ENCODE results near the gene SYT1.

The SYT1 gene

DNA sequence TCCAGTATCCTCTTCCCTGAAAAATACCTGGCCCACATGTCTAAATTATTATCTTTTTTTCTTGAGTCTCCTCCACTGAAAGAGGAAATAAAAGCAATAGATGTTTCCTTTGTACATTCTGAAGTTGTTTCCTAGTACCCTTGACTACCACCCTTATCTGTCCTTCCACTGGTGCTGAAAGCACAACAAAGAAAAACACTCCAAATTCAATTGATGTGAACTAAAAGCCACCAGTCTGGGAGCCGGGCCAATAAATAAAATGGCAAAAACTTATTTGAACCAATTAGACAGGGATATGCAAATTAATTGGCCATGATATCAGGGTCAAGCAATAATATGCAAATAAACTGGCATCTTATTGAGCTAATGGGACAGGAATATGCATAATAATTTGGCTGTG, 495.7 kb downstream of the SYT1 start:
- no peaks in the 10 kb centered on the region for H3K9me3 Mint-ChIP-seq
- ATAC-seq (replicated peaks) = no peak
- H3K4me3 Mint-ChIP-seq = no peak overlapping the region
- H3K4me1 Mint-ChIP-seq = peaks cover 0 to 2% of the 10 kb centered on the region in 2 donors
- H3K27ac Mint-ChIP-seq = no peak overlapping the region
- H3K36me3 Mint-ChIP-seq = no peaks in the 10 kb centered on the region
- DNase-seq = no peak
- H3K27me3 Mint-ChIP-seq = peaks cover 0 to 4% of the 10 kb centered on the region in 2 donors

DNA sequence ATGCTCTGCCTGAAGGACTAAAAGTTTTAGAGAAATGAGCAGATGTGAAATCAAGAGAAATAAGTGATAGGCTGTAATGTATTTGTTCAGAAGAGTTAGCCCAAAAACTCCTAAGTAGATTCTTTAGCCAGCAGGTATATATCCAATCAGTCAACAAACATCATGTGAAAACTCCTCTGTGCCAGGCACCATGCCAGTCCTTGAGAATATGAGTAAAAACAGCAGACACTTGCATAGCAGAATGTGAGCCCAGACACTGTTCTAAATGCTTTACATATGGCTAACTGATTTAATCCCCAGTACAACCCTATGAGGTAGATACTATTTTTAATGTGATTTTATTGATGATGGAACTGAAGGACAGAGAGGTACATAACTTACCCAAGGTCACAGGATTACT, 496.4 kb downstream of the SYT1 start:
- Mint-ChIP-seq H3K36me3 (no peaks in the 10 kb centered on the region), H3K27me3 (peaks cover 0 to 4% of the 10 kb centered on the region in 2 donors), H3K4me3 (no peak overlapping the region), H3K4me1 (peaks cover 0 to 2% of the 10 kb centered on the region in 2 donors), H3K9me3 (no peaks in the 10 kb centered on the region), H3K27ac (no peak overlapping the region)
- DNase-seq (no peak), ATAC-seq (replicated peaks) (no peak)

DNA sequence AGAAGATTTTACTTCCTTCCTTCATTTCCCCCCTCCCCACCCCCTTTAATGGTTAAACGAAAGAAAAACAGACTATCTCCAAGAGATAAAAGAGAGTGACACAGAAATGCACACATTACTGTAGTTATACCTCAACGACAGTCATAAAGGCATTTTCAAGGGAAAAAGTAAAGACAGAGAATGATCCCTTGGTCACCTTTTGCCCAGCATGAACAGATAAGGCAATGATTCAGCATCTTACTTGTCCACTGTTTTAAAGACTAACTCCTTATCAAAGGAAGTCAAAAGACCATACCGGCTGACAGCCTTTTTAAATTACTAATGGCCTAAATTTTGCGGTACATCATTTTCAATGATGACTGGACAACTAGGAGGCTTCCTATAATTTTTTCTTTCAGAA, 499.6 kb downstream of the SYT1 start:
- Mint-ChIP-seq H3K36me3 (no peaks in the 10 kb centered on the region), H3K27ac (no peak overlapping the region), H3K4me1 (peaks cover 0 to 1% of the 10 kb centered on the region in 2 donors), H3K4me3 (no peak overlapping the region), H3K9me3 (no peaks in the 10 kb centered on the region), H3K27me3 (peaks cover 0 to 2% of the 10 kb centered on the region in 2 donors)
- ATAC-seq (replicated peaks) (no peak), DNase-seq (no peak)

DNA sequence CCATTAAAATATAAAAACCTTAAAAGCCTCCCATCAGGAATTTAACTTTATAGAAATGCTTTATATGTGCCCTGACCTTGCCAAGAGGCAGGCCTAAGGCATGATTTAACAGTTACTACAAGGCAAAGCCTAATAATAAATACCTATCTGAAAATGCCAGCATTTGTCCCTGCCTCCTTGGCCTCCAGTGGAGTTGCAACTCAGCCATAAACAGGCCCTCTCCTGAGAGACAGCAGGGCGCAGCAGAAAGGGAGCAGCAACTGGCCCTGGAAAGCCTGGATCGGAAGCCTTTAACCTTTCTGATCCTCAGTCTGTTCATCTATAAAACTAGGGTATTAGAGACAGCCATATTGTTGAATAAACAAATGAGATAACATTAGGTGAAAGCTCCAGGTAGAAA, 501.8 kb downstream of the SYT1 start:
- H3K36me3 Mint-ChIP-seq = no peaks in the 10 kb centered on the region
- ATAC-seq (replicated peaks) = no peak
- H3K27ac Mint-ChIP-seq = no peak overlapping the region
- no peaks in the 10 kb centered on the region for H3K27me3 Mint-ChIP-seq
- no peaks in the 10 kb centered on the region for H3K9me3 Mint-ChIP-seq
- no peak for DNase-seq
- no peak overlapping the region for H3K4me3 Mint-ChIP-seq
- H3K4me1 Mint-ChIP-seq = no peaks in the 10 kb centered on the region

DNA sequence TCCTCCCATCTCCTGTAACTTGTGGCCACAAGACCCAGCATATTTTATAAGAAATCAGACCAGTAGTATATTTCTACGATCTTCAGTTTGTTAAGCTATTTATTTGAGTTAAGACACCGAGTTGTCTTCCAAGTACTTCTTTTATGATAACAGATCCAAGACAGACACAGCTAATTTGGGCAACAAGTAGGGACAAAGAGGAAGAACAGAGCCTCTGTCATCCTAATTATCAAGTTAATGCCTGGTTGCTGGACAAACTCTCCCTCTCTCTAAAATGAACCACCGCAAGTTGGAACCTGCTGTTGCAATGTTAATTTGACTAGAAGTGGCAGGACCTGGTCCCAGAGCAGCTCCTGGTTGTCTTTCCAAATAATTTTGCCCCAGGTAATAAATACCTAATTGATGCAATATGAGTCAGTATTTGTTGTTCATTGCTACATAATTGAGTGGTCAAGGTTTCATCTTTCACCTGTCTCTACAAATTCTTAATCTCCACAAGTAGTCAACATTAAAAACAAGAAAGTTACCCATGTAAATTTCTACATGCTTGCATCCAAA, 502.5 kb downstream of the SYT1 start:
- Mint-ChIP-seq H3K27ac (no peak overlapping the region), H3K4me3 (no peak overlapping the region), H3K9me3 (no peaks in the 10 kb centered on the region), H3K4me1 (no peaks in the 10 kb centered on the region), H3K27me3 (no peaks in the 10 kb centered on the region), H3K36me3 (no peaks in the 10 kb centered on the region)
- DNase-seq (no peak), ATAC-seq (replicated peaks) (no peak)

DNA sequence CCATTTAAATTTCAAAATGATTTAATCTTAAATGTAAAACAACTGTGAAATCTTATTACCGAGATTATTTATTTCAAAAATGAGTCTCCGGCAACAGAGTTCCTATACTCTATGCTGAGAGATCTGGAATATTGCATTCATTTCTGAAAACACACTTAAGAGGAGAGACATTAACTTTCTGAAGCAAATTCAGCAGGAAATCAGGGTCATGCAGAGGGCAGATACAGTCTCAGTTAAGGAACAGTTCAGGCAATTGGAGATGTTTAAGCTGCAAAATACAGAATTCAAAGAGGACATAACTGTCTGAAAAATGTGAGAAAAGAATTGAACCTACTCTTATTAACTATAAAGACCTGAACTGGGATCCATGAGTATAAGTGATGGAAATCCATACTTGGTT, 505.4 kb downstream of the SYT1 start:
- ATAC-seq (replicated peaks) (no peak), DNase-seq (no peak)
- H3K4me1 Mint-ChIP-seq = no peaks in the 10 kb centered on the region
- H3K9me3 Mint-ChIP-seq = no peaks in the 10 kb centered on the region
- H3K27me3 Mint-ChIP-seq = no peaks in the 10 kb centered on the region
- H3K4me3 Mint-ChIP-seq = no peak overlapping the region
- H3K36me3 Mint-ChIP-seq = no peaks in the 10 kb centered on the region
- H3K27ac Mint-ChIP-seq = no peak overlapping the region

DNA sequence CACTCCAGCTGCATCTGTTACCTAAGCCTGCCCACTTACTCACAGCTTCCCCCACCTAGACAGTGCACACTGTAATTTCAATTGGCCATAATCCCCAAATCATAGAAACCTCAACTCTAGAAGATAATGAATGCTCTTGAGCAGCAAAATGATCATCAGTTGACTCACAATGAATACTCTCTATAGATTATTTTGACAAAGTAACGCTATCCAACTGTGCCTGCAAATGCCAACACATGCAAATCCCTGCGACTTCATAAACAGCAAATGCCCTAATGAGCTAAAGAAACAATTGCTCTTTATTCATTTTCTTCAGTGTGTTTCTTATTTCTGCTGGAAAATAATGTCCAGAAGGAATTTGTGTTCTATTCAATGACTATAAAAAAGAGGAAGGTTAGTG, 506.7 kb downstream of the SYT1 start:
- Mint-ChIP-seq H3K9me3 (no peaks in the 10 kb centered on the region), H3K4me3 (no peak overlapping the region), H3K4me1 (no peaks in the 10 kb centered on the region), H3K27ac (no peak overlapping the region), H3K36me3 (no peaks in the 10 kb centered on the region), H3K27me3 (no peaks in the 10 kb centered on the region)
- DNase-seq (no peak), ATAC-seq (replicated peaks) (no peak)

DNA sequence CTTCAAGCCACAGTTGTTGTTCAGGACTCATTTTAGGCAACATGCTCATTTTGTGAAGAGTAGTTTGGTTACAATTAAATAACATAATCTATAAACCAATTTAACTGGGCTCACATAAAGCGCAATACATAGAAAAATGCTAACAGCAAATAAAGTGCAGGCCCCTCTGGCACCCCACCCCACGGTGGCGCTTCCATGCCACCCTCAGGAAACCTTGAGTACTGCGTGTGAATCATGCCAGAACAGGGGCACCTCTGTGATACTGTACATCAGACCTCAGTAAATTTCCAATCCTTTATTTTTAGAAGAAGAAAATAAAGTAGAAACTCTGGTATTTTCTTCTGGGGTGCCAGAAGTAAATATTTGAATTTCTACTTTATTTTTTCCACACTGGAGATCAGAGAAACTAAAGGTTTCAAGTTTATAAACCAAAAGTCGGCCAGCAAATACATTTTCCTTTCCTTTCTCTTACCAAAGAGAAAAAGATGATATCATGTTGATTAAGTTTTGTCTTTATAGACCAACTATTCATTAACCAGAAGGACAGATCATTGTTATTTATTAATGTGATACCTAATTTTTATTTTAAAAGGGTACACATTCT, 509.4 kb downstream of the SYT1 start:
- Mint-ChIP-seq H3K36me3 (no peaks in the 10 kb centered on the region), H3K9me3 (no peaks in the 10 kb centered on the region), H3K27me3 (no peaks in the 10 kb centered on the region), H3K4me3 (no peak overlapping the region), H3K4me1 (no peaks in the 10 kb centered on the region), H3K27ac (no peak overlapping the region)
- DNase-seq = peak; percentile 6
- ATAC-seq (replicated peaks) = peak; percentile 74 to 80

DNA sequence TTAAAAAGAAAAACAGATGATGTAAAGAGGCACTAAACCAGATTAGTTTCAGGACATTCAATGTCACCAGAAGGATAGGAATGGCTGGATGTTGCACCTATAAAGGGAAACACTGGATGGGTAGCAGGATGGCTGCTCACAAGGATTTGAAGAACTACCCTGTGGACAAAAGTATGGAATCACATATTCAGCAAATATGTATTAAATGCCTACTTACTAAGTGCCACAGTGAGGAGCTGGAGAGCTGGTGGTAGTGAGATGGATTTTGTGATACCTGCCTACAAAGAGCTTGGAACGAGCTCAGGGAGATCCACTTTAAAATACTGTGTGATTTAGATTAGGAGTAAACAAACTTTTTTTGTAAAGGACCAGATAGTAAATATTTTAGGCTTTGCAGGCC, 510.0 kb downstream of the SYT1 start:
- no peak overlapping the region for H3K27ac Mint-ChIP-seq
- no peaks in the 10 kb centered on the region for H3K27me3 Mint-ChIP-seq
- no peaks in the 10 kb centered on the region for H3K9me3 Mint-ChIP-seq
- ATAC-seq (replicated peaks) (no peak), DNase-seq (no peak)
- no peaks in the 10 kb centered on the region for H3K4me1 Mint-ChIP-seq
- H3K4me3 Mint-ChIP-seq = no peak overlapping the region
- H3K36me3 Mint-ChIP-seq = no peaks in the 10 kb centered on the region

DNA sequence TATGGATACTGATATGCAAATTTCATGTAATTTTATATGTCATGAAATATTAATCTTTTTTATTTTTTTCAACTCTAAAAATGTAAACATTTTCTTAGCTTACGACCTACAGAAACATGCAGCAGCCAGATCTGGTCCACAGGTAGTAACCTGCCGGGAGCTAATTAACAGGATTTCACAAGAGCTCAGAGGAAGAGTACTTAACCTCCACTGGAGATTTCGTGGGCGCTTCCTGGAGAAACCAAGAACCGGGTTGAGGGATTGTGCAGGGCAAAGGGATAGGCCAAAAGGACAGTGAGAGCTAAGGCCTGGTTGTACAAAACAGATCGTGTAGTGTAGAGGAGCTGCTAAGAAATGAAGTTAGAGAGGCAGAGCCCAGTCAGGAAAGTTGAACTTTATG, 510.5 kb downstream of the SYT1 start:
- Mint-ChIP-seq H3K4me1 (no peaks in the 10 kb centered on the region), H3K9me3 (no peaks in the 10 kb centered on the region), H3K4me3 (no peak overlapping the region), H3K27me3 (no peaks in the 10 kb centered on the region), H3K27ac (no peak overlapping the region), H3K36me3 (no peaks in the 10 kb centered on the region)
- ATAC-seq (replicated peaks) (no peak), DNase-seq (no peak)

DNA sequence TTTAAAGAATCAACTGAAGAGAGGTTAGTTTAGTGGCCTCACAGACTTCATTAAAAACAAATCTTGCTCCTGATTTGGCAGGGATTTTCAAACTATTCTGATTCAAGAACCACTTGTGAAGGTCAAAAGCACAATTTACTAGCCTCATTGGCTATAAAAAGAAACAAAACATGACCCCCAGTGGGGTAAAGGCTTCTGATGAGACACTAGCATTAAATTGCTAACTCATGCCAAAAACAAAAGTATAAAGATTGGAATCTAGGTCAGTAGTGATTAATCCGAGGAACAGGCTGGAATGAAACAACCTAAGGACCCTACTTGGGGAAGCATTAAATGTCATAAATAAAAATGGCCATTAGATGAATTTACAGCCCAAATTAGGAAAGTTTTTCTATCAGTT, 513.9 kb downstream of the SYT1 start:
- no peak overlapping the region for H3K27ac Mint-ChIP-seq
- H3K4me3 Mint-ChIP-seq = no peak overlapping the region
- ATAC-seq (replicated peaks) = no peak
- no peaks in the 10 kb centered on the region for H3K27me3 Mint-ChIP-seq
- no peaks in the 10 kb centered on the region for H3K4me1 Mint-ChIP-seq
- H3K9me3 Mint-ChIP-seq = no peaks in the 10 kb centered on the region
- DNase-seq = no peak
- H3K36me3 Mint-ChIP-seq = no peaks in the 10 kb centered on the region

DNA sequence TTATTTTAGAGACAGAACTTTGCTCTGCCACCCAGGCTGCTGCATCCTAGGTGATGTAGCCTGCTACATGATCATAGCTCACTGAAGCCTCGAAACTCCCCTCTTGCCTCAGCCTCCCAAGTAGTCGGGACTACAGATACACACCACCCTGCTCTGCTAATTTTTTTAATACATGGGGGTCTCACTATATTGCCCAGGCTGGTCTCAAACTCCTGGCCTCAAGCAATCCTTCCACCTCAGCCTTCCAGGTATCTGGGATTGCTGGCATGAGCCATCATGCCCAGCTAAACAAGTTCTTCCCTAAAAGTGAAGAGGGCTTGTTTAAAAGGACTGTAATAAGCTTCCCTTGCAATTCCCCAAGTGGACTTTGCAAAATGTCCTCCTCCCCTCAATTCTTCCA, 515.8 kb downstream of the SYT1 start:
- ATAC-seq (replicated peaks) = no peak
- H3K4me3 Mint-ChIP-seq = no peak overlapping the region
- no peaks in the 10 kb centered on the region for H3K36me3 Mint-ChIP-seq
- H3K27me3 Mint-ChIP-seq = no peaks in the 10 kb centered on the region
- no peaks in the 10 kb centered on the region for H3K9me3 Mint-ChIP-seq
- H3K4me1 Mint-ChIP-seq = no peaks in the 10 kb centered on the region
- no peak for DNase-seq
- H3K27ac Mint-ChIP-seq = no peak overlapping the region

DNA sequence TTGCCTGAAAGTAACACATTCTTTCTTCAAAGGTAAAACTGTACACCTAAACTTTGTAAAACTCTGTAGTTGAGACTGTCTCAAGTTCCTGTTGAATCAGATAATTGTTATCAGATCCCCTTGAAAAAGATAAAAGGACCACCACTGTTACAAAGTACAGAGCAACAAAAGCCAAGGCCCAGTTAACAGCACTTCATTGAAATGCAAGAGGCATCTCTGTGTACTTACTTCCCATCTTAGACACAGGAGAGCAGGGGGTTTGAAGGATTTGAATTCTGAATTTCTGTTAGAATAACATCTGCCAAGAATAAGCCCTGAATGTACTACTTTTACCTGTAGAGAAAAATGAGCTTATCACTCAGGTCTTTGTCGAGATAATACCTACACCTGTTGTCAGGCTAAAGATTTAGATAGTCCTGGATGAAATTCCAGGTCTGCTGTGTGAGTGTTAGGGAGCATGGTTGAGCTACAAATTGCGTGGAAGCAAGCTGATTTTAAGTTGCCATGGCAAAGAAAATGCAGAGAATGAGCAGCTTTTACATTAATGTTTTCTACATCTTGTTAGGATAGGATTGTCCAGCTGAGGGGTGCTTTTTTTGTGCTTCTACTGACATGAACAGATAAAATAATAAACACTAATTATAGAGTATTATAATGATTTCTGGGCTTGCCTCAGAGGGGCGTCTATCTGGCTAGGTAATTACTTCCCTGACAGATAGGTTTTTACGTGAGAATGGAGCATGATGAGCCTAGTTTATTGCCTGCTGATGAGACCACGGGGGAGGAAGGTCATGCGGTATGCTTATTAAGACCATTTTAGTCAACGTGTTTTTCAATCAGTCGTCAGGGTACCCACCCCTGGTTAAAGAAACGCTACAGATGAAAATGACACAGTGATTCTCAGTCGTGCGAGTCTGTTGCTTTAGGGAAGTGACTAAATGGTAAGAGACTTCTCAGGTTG, 517.0 kb downstream of the SYT1 start:
- H3K27me3 Mint-ChIP-seq = no peaks in the 10 kb centered on the region
- no peak overlapping the region for H3K27ac Mint-ChIP-seq
- no peak for ATAC-seq (replicated peaks)
- H3K4me3 Mint-ChIP-seq = no peak overlapping the region
- no peaks in the 10 kb centered on the region for H3K9me3 Mint-ChIP-seq
- H3K4me1 Mint-ChIP-seq = no peaks in the 10 kb centered on the region
- H3K36me3 Mint-ChIP-seq = no peaks in the 10 kb centered on the region
- no peak for DNase-seq

DNA sequence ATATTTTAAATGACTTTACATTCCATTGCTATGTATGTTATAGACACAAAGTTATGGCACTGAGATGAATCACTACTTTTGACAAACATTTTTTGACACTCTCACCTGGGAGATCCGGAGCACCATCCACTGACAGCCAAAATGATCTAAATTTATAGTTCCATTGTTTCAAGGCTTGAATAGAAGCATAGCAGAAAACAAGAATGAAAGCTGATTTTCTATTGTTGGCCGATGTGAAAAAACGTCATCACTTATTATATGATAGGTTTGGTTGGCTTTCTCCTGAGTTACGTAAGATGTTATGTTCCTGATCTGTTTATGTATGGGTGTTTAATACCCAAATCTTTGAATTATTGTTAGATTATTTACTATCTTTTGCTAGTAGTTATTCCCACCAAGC, 520.0 kb downstream of the SYT1 start:
- H3K4me1 Mint-ChIP-seq = no peaks in the 10 kb centered on the region
- H3K27me3 Mint-ChIP-seq = no peaks in the 10 kb centered on the region
- no peak for DNase-seq

DNA sequence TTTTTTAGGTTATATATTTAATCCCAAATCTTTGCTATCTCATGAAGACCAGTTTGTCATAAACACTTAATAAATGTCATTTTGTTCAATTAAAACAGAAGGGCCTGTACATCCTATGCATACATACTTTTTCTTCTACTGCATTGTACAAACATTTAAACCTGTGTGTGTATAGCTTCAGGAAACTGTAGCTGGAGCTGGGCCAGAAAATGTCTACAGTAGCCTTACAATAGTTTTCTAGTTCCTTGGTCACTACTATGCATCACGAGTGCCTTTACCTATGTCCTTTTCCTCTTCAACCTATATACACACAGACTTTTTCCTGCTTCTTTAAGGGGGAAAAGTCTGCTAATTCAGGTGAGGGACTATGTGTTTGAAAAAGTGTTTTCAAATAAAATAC, 523.4 kb downstream of the SYT1 start:
- Mint-ChIP-seq H3K9me3 (no peaks in the 10 kb centered on the region), H3K36me3 (no peaks in the 10 kb centered on the region), H3K4me1 (no peaks in the 10 kb centered on the region), H3K4me3 (no peak overlapping the region), H3K27me3 (no peaks in the 10 kb centered on the region), H3K27ac (no peak overlapping the region)
- DNase-seq = no peak
- no peak for ATAC-seq (replicated peaks)

More for the DNA sequence above, 520.0 kb downstream of the SYT1 start:
- no peak overlapping the region for H3K4me3 Mint-ChIP-seq
- H3K9me3 Mint-ChIP-seq = no peaks in the 10 kb centered on the region
- no peaks in the 10 kb centered on the region for H3K36me3 Mint-ChIP-seq
- ATAC-seq (replicated peaks) = no peak
- H3K27ac Mint-ChIP-seq = no peak overlapping the region

Measured in stimulated activated naive B cell treated with anti-CD40 and anti-IgM and Interleukin-4, amounts not matched to agents 10 μg/mL and 1 μg/mL and 100 μg/mL, for 72 hours (primary cell).